BJ (cell line): Measurements from ENCODE around the gene CFL1. TPM values are rescaled to one million over a fixed set of nuclear protein-coding genes. Genes with fewer than 3 reads are reported as not detected.
A peak's percentile ranks its signal among the peaks of the same experiment; 100 is the strongest.

Experiments
- CTCF ChIA-PET: fragments of 350-600 bp; formaldehyde crosslinking; extraction: SDS; loops from one replicate; lab custom pipeline; 2021; ENCODE audit warnings: antibody characterized with exemption, inconsistent platforms; lab: Yijun Ruan, JAX
- POLR2A ChIA-PET: fragments of 300-600 bp; sonication (Branson Sonifier 250); formaldehyde crosslinking; extraction: SDS; loops from one replicate; lab custom pipeline; 2021; ENCODE audit warnings: antibody characterized with exemption; lab: Charles Lee
- DNase-seq: peaks from one replicate; pipeline ENCODE4 v3.0.0-alpha.2; 2011; ENCODE audit warnings: low read depth
- H3K27me3 ChIP-seq: 2 replicates; pipeline ENCODE4 v1.6.0; 2011; ENCODE audit warnings: low read length; ENCODE audit not compliant: control insufficient read depth, insufficient read depth
- H3K36me3 ChIP-seq: 2 replicates; pipeline ENCODE4 v1.5.1; 2011; ENCODE audit warnings: low read length; ENCODE audit not compliant: control insufficient read depth, insufficient read depth
- H3K4me3 ChIP-seq: 2 replicates; pipeline ENCODE4 v1.5.1; 2011; ENCODE audit warnings: low read depth, mild to moderate bottlenecking, control low read depth, low read length
- polyA plus RNA-seq: library from polyadenylated mRNA; depleted of rRNA; stranded (reverse); fragments of >200 nt; gene quantifications from 2 replicates; pipeline ENCODE4 v1.2.3, GENCODE V29; 2011
- TF ChIP-seq, protein P1 (sequence below): IDR thresholded peaks from 2 replicates; pipeline ENCODE4 v1.5.1; 2011; ENCODE audit warnings: low read depth, mild to moderate bottlenecking, control low read depth, inconsistent platforms, low read length, moderate library complexity; ENCODE audit not compliant: insufficient read depth

Gene CFL1
- polyA plus RNA-seq, 1 experiment: 2,736 TPM

DNA sequence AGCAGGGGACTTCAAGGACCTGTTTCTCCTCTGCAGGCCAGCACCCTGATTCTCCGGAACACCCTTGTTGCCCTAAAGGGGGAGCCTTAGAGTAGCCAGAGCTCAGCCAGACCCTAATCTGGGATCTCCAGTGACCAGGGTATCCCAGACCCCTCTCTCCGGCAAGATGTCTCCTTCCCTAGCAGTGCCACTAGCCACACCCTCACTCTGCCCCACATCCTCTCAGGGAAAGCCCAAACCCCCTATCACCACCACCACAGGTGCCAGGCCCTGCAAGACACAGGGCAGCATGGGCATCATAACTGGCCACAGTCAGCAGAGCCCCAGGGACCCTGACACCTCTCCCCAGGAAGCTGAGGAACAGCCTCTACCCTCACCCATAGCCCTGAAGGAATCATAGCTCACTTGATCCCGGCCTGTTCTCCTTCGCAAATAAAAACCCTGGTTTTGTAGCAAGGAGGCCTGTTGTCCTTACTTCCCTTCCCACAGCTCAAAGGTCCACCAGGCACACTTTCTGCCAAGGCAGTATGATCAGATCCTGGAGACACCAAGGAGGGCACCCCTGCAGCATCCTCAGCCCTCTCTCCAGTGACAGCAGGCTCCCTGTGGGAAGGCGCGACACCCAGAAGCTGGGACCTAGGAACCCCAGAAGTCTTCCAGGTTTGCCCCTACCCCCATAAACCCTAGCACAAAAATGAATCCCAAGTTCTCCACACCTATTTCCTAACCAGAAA lies 4.6 kb downstream of the CFL1 start:
- POLR2A ChIA-PET: interaction anchor here (0.5 kb wide), 1 partner anchor 90 kb away, joined by 3 read pairs; no protein-coding TSS in a partner anchor
- Histone ChIP-seq H3K36me3 (peaks cover 48% of the 10 kb centered on the region), H3K4me3 (no peak overlapping the region), H3K27me3 (no peaks in the 10 kb centered on the region)
- TF ChIP-seq, protein P1, sequence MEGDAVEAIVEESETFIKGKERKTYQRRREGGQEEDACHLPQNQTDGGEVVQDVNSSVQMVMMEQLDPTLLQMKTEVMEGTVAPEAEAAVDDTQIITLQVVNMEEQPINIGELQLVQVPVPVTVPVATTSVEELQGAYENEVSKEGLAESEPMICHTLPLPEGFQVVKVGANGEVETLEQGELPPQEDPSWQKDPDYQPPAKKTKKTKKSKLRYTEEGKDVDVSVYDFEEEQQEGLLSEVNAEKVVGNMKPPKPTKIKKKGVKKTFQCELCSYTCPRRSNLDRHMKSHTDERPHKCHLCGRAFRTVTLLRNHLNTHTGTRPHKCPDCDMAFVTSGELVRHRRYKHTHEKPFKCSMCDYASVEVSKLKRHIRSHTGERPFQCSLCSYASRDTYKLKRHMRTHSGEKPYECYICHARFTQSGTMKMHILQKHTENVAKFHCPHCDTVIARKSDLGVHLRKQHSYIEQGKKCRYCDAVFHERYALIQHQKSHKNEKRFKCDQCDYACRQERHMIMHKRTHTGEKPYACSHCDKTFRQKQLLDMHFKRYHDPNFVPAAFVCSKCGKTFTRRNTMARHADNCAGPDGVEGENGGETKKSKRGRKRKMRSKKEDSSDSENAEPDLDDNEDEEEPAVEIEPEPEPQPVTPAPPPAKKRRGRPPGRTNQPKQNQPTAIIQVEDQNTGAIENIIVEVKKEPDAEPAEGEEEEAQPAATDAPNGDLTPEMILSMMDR: no peak
- DNase-seq: no peak
- CTCF ChIA-PET: interaction anchor here (1.2 to 1.9 kb wide), 3 partner anchors 15 to 74 kb away, joined by 3 to 6 read pairs (median 5); no protein-coding TSS in a partner anchor

DNA sequence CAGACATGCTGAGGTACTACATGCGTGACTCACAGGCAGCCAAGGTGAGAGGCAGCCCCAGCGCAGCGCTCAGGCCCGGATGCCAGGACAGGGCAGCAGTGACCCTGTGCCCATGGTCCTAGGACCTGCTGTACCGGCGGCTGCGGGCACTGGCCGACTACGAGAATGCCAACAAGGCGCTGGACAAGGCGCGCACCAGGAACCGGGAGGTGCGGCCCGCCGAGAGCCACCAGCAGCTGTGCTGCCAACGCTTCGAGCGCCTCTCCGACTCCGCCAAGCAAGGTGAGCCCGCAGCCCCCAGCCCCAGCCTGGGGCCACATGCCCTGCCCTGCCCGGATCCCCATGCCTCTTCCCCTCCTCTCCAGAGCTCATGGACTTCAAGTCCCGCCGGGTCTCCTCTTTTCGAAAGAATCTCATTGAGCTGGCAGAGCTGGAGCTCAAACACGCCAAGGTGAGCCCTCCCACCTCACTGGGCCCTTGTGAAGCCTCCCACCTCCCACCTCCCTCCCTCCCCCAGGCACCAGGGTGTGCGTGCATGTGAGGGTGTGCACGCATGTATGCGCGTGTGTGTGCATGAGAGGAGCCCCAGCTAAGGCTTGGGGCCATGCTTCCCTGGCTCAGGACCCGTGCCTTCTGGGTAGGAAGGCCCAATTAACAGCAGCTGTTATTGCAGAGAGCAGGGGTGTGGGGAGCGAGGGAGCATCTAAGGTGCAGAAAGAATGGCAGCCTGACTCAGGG lies 5.3 kb downstream of the CFL1 start:
- ChIA-PET POLR2A (interaction anchor here (1.0 kb wide), 1 partner anchor 20 kb away, joined by 3 read pairs; no protein-coding TSS in a partner anchor), CTCF (interaction anchor here (1.2 to 1.9 kb wide), 7 partner anchors 10 to 170 kb away, joined by 3 to 7 read pairs (median 4); no protein-coding TSS in a partner anchor)
- Histone ChIP-seq H3K27me3 (no peaks in the 10 kb centered on the region), H3K36me3 (peaks cover 48% of the 10 kb centered on the region), H3K4me3 (no peak overlapping the region)
- TF ChIP-seq, protein P1: no peak
- DNase-seq: no peak

DNA sequence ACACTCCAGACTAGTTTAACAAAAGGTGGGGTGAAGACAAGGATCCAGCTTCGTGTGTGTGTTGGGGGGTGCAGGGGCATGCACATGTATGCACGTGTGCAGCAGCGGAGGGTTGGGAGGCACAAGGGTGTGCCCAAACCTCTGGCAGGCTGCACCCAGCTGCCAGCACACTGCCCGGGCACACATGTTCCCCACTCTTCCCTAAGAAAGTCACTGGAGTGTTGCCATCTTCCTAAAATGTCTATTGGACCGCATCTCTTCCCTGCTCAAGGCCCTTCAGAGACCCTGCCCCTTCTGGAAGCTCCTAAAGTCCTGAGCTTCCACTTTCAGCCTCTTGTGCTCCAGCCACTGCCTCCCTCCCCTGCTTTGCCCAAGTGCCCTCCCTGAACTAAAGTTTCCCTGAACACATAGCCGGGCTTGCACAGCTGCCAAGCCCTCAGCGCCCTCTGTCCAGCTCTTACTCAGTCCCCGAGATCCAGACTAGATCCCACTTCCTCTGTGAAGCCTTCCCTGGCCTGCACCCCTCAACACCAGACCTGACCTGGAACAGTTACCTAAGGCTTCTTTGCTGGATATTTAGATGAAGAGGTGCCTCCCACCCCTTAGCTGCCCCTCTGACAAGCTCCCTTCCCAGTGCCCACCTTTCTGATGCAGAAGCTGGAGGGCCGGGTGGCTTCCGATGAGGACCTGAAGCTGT lies 6.0 kb downstream of the CFL1 start:
- TF ChIP-seq, protein P1: no peak
- Histone ChIP-seq H3K36me3 (peaks cover 48% of the 10 kb centered on the region), H3K4me3 (no peak overlapping the region), H3K27me3 (no peaks in the 10 kb centered on the region)
- ChIA-PET POLR2A (interaction anchor here (0.6 to 1.0 kb wide), 2 partner anchors 19 to 752 kb away, joined by 3 to 4 read pairs; no protein-coding TSS in a partner anchor), CTCF (interaction anchor here (0.8 to 2.6 kb wide), 11 partner anchors 9 to 311 kb away, joined by 3 to 9 read pairs (median 4); partner anchors contain the start of gene KAT5)
- DNase-seq: no peak

DNA sequence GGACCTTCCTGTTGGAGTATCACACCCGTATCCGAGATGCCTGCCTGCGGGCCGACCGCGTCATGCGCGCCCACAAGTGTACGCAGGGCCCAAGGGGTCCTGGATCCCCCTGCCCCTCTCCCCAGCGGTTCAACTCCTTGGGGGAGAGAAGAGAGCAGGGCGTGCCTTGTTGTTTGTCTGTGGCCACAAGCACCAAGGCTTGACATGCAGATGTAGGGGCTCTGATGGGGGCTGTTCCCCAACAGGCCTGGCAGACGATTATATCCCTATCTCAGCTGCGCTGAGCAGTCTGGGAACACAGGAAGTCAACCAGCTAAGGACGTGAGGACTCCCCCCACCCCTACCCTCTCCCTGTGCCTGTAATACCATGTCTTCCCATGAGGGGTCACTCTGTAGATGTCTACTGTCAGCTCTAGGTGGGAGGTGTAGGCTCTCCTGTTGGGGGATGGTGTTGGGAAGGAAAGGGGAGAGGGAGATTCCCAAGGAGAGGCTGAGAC lies 6.8 kb downstream of the CFL1 start:
- POLR2A ChIA-PET: interaction anchor here (0.6 kb wide), 1 partner anchor 751 kb away, joined by 4 read pairs; no protein-coding TSS in a partner anchor
- CTCF ChIA-PET: interaction anchor here (0.7 to 2.6 kb wide), 11 partner anchors 9 to 407 kb away, joined by 3 to 9 read pairs (median 4); partner anchors contain the start of gene KAT5
- TF ChIP-seq, protein P1: peak; percentile 56
- no peaks in the 10 kb centered on the region for H3K27me3 ChIP-seq
- no peak for DNase-seq
- peaks cover 47% of the 10 kb centered on the region for H3K36me3 ChIP-seq
- no peak overlapping the region for H3K4me3 ChIP-seq
